DND-41 (cell line): Measurements from ENCODE around the gene VANGL2.

Experiments
- EZH2 ChIP-seq: IDR thresholded peaks from 3 replicates; pipeline ENCODE4 v1.6.1; 2012; ENCODE audit warnings: borderline replicate concordance, low read depth, mild to moderate bottlenecking, moderate library complexity, low read length, inconsistent platforms; ENCODE audit not compliant: severe bottlenecking
- TF ChIP-seq, protein P1 (sequence below): IDR thresholded peaks from 2 replicates; pipeline ENCODE4 v1.5.1; 2012; ENCODE audit warnings: borderline replicate concordance, low read length, moderate library complexity, mild to moderate bottlenecking; ENCODE audit not compliant: poor library complexity, severe bottlenecking; ENCODE audit errors: extremely low read depth

DNA sequence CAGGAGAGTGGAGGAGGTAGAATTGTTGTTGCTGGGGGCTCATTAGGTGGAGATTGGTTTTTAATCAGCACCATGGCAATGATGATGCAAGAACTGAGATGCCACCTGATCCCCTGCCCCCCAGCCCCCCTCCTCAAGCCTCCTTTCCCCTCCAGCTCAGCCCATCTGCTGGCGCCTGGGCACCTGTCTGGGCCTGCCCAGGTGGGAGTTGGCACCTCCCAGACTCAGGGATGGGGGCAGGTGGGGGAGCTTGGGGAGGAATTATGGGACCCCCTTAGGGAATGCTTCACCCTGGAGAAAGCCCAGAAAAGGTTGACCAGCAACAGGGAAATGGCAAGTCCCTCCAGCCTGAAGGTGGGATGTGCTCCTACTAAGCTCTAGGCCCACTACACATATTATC is 35.0 kb upstream of the VANGL2 start:
- TF ChIP-seq, protein P1, sequence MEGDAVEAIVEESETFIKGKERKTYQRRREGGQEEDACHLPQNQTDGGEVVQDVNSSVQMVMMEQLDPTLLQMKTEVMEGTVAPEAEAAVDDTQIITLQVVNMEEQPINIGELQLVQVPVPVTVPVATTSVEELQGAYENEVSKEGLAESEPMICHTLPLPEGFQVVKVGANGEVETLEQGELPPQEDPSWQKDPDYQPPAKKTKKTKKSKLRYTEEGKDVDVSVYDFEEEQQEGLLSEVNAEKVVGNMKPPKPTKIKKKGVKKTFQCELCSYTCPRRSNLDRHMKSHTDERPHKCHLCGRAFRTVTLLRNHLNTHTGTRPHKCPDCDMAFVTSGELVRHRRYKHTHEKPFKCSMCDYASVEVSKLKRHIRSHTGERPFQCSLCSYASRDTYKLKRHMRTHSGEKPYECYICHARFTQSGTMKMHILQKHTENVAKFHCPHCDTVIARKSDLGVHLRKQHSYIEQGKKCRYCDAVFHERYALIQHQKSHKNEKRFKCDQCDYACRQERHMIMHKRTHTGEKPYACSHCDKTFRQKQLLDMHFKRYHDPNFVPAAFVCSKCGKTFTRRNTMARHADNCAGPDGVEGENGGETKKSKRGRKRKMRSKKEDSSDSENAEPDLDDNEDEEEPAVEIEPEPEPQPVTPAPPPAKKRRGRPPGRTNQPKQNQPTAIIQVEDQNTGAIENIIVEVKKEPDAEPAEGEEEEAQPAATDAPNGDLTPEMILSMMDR = no peak
- TF ChIP-seq EZH2 = no peak
